HG03175 (cell line): ENCODE results near the gene ISG20L2.

ENCODE experiments used
- ATAC-seq: cut with Tn5 transposase; IDR thresholded peaks from one replicate; pipeline ENCODE4 v1.9.1; 2021; ENCODE audit warnings: mild to moderate bottlenecking, moderate library complexity; ENCODE audit not compliant: unreplicated experiment

The ISG20L2 gene

DNA sequence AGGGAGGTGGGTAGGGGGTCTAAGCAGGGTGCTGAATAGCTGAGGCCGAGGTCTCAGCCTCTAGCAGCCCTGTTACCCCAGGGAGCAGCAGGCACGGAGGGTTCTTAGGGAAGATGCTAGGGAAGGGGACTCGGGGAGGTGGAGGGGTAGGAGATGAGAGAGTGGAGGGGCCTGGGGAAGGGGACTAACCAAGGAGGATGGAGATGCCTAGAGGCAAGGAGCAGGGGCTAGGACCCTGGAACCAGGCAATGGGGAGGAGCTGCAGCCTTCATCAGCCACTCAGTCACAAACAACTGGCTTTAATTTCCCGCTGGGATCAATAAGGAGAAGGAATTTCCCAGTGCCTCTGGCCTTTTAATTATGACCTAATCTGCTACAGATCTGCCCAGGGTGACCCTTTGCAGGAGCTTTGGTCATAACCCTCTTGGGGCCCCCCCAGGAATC is 20.3 kb downstream of the ISG20L2 start:
- ATAC-seq, result no peak

DNA sequence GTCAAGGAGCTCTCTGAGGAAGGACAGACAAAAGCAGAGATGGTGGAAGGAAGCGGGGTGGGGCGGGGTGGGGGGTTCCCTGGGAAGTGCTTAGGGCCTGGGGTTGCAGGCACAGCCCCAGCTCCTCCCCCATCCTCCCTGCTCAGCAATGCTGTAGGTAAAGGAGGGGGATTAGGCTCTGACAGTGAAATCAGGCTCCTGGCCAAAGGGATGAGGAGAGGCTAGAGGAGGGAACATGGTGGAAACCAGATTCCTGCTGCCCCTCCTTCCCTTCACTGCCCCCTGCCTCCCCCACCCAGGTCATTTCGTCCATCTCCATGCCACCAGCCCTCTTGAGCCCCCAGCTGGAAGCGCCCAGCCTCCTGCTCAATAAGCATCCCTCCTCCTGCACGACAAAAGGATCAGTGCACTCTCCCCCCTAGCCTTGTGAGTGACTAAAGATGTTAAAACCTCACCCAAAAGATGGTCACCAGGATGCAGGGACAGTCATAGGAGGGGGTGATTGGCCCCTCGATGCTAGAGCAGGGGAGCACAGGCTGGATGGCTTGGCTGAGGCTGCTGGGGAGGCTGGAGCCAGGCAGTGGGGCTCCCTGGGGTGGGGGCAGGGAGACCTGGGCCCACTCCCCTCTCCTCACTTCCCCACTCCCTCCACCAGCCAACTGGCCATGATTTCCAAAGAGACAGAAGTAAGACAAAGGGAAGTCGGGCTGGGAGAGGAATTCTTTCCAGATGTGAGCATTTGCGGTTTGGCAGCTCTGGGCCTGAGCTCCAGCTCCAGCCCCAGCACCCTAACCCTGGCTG is 20.9 kb downstream of the ISG20L2 start:
- ATAC-seq, result no peak

DNA sequence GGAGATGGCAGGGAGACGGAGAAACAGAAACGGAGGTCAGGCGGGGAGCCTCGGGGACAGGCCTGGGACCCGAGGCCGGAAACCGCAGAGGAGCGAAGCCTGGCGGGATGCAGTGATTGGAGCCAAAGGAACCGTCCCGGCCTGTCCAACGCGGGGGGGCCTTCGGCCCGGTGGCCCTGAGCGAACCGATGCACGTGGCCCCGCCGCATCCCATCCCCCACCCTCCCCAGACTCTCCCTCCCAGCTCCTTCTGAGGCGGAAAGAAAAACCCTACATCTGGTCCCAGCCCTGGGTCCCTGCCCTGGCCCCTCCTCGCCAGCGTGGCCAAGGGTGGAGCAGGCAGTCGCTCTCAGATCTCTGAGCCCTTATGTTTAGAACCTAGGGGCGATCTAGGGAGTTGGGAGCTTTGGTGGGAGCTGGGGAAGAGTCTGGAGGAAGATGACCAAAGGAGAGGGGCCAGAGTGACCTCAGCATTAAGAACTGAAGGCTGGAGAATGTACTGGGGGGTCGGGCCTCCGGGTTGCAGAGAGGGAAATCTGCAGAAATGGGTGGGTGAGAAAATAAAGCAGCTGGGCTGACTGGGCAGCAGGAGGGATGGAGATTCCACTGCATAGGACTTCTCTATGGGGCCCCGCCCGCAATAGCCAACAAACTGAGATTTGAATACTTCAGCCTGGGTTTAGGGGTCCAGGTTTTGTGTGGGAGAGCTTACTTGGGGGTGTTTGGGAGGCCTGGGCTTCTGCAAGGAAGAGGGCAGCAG is 21.7 kb downstream of the ISG20L2 start:
- no peak for ATAC-seq

DNA sequence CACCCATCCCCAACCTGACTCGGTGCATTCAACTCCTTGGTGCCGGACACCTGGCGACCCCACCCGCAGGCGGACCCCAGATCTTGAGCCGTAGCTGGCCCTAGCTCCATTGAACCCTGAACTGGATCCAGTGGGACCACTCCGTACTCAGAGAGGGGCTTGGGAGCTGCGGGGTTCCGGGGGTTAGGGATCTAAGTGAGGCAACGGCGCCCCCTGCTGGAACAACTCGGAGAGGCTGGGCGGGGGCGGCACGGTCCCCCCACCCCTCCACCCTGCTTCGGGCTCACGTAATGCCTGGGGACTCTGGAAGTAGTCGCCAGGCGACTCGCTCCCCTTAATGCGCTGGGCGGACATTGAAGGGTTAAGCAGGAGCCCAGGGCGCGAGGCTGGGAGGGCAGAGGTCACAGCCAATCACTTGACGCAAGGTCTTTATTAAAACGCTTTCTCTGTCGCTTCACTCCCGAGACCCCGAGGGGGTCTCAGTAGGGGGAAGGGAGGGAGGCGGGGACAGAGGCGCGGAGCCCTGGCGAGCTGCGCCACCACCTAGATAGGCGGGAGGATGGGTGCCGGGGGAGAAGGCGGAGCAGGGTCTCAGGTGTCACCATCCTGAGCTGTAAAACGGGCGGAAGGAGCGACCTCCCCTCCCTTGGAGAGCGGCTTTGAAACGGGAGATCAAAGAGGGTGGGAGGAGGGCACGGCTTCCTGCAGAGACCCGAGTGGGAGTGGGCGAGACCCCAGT is 22.5 kb downstream of the ISG20L2 start:
- ATAC-seq, result no peak

DNA sequence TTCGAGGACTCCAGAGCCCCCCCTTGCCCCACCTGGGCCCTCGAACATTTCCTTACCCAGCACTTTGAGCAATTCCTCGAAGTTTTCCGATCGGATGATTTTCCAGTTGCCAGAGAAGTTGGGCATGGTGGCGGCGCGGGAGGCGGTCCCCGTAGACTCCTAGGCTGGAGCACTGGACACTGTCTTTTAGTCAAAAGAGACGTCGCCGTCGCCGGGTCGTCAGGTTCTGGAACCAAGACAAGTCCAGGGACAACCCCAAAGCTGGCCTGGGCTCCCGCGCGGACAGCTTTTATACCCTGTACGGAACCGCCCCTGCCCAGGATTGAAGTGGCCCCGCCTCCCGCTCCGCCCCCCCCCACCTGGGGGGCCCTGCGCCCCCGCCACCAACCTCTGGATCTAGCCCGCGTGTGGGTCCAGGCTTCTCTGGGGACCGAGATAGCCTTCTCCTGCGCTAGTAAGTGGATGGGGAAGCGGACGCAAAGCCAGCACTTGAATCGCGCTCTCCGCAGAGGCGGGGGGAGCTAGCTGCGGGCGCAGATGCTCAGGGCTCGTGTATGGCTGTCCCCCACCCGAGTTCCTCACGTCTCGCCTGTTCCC is 23.1 kb downstream of the ISG20L2 start, which contains the start of gene CRABP2:
CRABP2 (minus strand) TSS at position 263 of the 597 bp plus-strand sequence; CDS start at position 126, 137 bp downstream.
- ATAC-seq, result no peak

DNA sequence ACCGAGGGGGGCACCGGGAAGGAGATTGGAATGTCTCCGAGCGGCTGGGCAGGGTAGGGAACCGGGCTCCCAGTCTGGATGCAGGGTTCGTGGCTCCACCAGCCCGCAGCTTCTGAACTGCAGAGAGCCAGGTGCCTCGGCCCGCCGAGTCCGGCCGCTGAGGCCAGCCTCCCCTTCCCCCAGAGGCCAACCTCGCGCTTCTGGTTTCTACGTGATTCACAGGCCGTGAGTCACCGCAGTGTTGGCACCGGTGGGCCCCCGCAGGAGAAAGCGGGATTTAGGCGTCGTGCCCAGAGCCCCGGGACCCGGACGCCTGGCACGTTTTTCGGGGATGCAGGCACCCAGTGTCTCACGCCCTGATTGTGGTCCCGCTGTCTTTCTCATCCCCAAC is 23.6 kb downstream of the ISG20L2 start:
- no peak for ATAC-seq

DNA sequence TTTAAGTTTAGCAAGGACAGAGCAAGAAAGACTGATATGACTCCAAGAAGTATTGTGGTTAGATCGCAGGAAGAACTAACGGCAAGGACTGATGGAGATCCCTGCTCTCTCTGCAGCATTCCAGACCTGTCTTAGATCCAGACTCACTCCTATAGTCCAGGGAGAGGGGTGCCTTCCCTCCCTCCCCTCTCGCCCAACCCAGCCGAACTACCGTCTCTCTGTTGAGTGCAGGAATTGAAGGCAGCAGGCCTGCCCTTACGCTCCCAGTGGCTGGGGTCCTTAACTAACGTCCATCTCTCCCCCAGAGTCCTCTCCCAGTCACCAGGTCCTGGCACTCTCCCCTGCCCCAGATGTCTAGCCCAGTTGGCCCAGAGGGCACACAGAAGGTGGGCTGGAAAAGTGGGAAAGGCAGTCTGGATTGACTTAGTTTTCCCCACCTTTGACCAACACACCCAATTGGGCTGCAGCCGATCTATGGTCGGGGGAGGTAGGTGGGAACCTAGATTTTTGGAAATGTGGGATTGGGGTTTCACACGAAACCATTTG is 24.3 kb downstream of the ISG20L2 start:
- ATAC-seq, result no peak

DNA sequence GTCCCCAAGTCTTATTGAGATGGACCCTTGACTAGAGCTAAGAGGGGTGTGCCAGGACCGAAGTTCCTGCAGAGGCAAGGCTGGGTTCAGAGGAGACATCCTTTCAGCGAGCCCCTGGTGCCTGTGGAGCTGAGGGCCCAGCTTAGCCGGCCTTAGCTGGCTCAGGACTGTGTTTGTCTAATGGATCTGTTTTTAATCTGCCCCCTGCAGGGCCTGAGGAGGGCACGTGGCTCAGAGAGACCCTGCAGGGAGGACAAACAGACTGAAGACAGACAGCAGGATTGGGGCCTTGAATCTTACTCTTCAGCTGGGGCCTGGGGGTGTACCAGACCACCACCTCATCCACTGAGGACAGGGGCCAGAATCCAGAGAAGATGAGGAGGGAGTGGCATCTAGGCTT is 24.8 kb downstream of the ISG20L2 start:
- ATAC-seq, result no peak

DNA sequence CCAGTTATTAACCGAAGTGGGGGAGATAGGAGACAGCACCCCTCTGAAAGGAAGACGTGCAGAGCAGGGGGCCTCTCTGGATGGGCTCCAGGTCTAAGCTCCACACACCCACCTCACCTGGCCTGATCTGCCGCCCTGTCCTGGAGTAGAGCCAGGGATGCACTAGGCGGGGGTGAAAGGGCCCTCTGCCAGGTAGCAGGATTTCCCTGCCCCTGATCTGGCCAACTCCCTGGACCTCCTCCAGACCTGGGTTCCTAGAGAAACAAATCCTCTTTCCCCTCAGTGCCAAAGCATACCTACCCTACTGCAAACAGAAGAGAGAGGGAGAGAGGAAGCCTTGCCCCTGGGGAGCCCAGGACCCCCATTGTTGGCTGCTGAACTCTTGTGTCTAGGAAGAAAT is 25.2 kb downstream of the ISG20L2 start:
- ATAC-seq, result no peak

DNA sequence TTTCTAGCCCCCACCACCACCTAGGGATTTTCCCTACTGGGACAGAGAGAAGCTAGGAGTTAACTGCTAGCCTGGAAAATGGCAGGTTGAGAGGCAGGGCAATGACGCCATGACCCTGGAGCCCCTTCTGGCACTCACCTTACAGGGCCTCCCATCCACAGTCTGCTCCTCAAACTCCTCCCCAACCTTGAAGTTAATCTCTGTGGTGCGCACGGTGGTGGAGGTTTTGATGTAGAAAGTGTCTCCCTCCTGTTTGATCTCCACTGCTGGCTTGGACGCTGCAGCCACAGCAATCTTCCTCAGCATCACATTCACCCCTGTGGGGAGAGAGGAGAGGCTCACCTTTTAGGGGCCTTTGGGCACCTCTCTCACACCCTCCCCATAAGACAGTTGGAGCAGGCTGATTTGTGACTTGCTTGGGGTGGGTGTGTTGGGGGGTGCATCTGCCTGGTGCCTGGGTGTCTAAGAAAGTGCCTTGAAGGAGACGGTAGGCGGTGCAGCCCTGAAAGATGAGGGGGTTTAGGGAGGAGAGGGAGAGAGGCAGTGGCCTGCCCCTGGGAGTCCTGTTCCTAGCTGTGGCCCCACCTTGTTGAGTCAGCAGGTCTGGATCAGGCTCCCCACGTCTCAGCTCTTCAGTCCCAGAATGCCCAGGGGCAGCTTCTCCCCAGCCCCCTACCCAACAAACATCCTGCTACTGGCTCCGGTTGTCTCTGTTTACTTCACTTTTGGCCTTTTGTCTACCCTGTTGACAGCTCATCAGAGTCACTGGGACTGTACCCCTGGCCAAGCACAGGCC is 27.6 kb downstream of the ISG20L2 start:
- ATAC-seq, result no peak

DNA sequence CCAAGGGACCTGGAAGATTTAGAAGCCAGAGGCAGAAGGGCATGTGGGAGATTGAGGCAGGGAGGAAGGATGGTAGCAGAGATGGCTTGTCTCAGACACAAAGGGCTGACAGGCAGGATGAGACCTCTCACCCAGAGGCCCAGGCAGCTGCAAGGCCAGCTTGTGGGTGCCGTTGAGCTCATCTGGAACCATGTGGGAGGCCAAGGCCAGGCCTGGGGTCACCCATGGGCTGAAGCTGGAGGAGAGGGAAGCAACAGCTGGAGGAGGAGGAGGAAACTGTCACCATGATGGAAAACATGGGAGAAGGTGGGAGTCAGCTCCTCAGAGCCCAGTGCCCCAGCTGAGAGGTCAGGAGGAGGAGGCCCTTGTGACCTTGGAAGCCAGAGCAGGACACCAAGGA is 29.6 kb downstream of the ISG20L2 start:
- ATAC-seq, result no peak

DNA sequence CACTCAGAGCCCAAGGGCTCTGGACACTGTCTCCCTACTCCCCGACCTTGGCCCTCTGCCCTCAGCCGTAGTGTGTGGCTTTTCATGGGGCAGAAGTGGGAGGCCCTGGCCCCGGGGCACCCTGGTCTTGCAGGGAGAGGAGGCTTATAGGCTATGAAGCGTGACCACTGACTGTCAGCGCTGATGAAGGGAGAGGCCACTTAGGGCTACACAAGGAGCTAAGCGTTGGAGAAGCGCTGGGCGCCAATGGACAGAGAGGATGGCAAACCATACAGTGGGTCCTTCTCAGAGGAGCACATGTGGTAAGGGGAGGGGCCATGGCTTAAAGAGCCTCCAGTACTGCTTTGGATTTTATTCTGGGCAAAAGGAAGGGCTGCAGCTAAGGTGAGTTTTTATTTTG is 31.1 kb downstream of the ISG20L2 start:
- ATAC-seq, result no peak

DNA sequence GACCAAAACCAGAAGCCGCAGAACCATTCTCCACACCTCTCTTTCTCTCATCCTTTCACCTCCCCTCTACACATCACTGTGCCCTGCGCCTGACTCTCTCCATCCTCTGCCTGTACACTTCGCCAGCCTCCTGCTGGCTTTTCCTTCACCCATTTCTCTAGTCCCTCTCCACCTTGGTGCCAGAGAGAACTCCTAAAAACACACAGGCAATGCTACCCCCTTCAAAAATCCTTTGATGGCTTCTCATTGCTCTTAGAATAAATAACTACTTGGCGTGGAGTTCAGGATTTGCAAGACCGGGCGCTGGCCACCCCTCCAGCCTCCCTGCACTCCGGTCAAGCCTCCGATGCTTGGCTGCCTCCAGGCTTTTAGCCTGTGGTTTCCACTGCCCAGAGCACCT is 31.8 kb downstream of the ISG20L2 start:
- ATAC-seq, result no peak

DNA sequence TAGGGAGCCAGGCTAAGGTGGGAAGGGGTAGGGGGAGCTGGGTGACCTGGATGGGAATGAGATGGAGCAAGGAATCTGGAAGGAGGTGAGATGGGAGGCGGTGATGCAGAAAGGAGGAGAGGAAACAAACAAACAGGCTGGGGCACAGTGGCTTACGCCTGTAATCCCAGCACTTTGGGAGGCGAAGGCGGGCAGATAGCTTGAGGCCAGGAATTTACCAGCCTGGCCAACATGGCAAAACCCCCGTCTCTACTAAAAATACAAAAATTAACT is 33.9 kb downstream of the ISG20L2 start:
- no peak for ATAC-seq

DNA sequence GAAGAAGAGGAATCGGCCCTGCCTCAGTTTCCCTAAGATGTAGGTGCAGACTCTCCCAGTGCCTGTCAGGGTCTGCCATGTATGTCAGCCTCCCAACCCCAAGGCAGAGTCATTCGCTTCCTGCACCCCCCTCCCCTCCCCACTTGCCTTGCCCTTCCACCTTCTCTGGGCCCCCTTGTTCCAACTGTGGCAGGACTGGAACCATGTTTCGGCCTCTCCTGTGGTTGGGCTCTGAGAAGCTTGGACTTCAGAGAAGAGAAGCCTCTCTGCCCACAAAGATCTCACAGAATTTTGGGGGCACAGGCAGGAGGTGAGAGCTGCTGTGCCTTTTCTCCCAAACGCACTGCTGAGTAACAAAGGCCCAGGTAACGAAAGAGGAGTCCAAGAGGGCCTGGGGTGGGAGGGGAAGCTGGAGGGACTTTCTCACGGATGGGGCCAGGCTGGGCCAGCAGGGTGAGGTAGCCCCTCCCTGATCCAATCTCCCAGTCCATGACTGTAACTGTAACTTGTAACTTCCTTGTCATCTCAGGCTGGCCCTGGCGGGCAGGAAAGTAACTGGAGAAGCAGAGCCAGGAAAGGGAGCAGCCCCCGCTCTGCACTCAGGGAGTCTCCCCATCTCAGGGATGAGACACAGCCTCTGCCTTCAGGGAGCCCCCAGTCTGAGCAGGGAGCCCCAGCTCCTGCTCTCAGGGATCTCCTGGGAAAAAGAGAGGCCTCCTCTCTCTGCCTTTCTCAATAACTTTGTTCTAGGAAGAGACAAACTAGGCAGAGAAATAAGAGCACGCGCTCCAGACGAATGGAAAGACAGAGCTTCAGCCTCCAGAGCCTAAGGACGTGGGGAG is 34.5 kb downstream of the ISG20L2 start:
- ATAC-seq, result no peak

DNA sequence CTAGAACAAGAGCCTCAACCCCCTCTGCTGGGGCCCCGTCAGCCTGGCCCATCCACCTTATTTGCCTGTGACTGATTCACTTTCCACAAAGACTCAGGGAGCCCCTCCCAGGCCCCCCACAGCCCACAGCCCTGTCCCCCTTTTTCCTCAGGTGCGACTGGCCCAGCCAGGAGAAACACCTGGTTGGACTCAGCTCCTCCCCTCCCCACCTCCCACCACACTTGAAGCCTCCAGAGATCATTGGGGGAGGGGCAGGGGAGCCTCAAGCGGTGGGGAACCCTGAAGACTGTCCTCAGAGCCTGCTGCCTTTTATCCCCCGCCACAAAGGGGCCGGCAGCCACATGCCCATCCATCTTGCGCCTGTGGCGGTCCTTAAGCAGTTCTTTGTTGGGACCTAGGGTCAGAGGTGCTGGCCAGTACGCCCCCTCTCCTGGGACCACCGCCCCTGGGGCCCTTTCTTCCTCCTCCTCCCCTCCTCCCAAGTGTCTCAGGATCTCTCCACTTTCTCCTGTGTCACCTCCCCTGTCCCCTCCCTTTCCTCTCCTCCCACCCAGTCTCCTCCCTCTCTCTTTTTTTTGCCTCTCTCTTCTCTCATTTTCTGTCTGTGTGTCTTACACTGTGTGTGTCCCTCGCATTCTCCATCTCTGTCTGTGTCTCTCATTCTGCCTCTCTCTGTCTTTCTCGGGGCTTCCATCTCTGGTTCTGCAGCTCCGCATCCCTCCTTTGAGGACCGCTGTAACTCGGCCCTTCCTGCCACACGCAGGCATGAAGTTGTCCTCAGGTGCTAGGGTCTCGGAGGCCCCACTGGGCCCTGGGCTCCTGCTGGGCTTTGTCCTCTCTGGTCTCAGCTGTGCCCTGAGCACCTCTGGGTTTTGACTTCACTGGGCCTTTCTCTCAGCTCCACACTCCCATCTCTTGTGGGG is 35.4 kb downstream of the ISG20L2 start:
- no peak for ATAC-seq

DNA sequence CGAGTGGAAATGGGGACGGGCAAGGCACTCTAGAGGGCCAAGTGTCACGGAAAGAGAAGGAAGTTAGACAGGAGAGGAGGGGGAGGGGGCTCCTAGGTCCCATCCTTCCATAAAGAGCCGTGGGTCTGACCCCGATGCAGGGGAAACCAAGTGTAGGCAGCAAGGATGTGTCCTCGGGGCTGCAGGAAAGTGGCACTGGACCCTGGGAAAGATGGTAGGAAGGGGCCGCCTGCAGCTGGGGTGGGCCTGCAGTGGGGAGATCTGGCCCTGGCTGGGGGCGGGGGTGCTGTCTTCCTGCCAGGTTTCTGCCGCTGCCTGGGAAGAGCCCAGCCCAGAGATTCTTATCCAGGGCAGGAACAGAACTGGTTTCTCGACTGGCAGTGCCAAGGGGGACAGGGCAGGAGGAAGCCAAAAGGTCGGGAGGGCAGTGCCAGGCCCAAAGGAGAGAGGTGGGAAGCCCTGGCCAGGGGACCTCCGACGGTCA is 36.1 kb downstream of the ISG20L2 start:
- ATAC-seq, result no peak
